ENCODE data around the gene XKR3.

- TF ChIP-seq CTCF (conservative IDR thresholded peaks at IDR 0.05; ENCODE audit: low read depth in 2 of 2): no peak
- no peak for TF ChIP-seq EZH2phosphoT487 (IDR thresholded peaks at IDR 0.05; ENCODE audit: unreplicated experiment)
- TF ChIP-seq CREB1 (CRISPR knock-in tag; IDR thresholded peaks at IDR 0.05; ENCODE audit: low read depth): no peak
- no peak for TF ChIP-seq ZNF114 (CRISPR knock-in tag; IDR thresholded peaks at IDR 0.05)
- no peak for TF ChIP-seq POLR2AphosphoS5 (IDR thresholded peaks at IDR 0.05; ENCODE audit: low read depth)
- no peak for TF ChIP-seq ETS1 (IDR thresholded peaks at IDR 0.05)
- TF ChIP-seq EZH2 (IDR thresholded peaks at IDR 0.05; ENCODE audit: low read depth, unreplicated experiment): no peak
- TF ChIP-seq NANOG (IDR thresholded peaks at IDR 0.05; ENCODE audit: borderline replicate concordance): no peak
Observed at GRCh38 chr22:16793831-16794230, 31.4 kb downstream of the XKR3 start.

All from GM23338 (cell line).